ENCODE measurements around the gene HIP1R. TPM values are rescaled to one million over a fixed set of nuclear protein-coding genes. Genes with fewer than 3 reads are reported as not detected.

HIP1R gene
- total and polyA plus RNA-seq, 2 experiments from 2014 or later, result 7.6 to 16.3 TPM

DNA sequence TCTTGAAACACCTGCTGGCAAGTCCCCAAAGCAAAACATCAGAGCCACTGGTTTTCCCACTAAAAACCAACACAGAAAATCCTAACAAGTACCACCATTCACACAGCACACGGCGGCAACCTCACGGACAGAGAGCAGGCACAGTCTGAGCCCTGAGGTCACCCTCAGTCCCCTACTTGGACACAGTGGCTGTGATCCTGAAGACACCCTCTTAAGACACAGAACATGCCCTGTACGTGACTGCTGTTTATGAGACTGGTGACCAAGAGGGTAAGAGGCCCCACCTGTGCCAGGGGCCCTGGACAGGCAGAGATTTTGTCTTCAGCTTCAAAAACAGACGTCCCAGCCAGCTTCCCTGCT lies 29.6 kb downstream of the HIP1R start:
- H3K9ac ChIP-seq, result no peak overlapping the region
- H3K4me2 ChIP-seq (ENCODE audit: unreplicated experiment), result no peak overlapping the region
- 80 to 88% methylated on average over 5 of the region's 5 CpGs for WGBS, 2 experiments (ENCODE audit: low coverage in 1 of 2, low lambda C conversion rate in 2 of 2, missing lambda C conversion rate in 2 of 2)
- no peak overlapping the region for H3K27ac ChIP-seq
- DNase-seq, result no peak
- no peaks in the 10 kb centered on the region for H4K20me1 ChIP-seq (ENCODE audit: insufficient read depth)
- H3K9me2 ChIP-seq (ENCODE audit: insufficient read depth), result no peaks in the 10 kb centered on the region
- peaks cover 3% of the 10 kb centered on the region; the same call in 1 of the 2 replicates for H3F3A ChIP-seq (ENCODE audit: insufficient read depth)
- H3K36me3 ChIP-seq (ENCODE audit: low read depth), result peaks cover 19% of the 10 kb centered on the region; the same call in 1 of the 2 replicates
- peaks cover 12% of the 10 kb centered on the region for H3K79me2 ChIP-seq (ENCODE audit: insufficient read depth)
- in situ Hi-C loops (cut with MboI), result loop anchor here (25.0 kb wide), 1 partner anchor 372 kb away; the partner anchor contains the start of genes MPHOSPH9 and MTRFR
- H3K4me3 ChIP-seq, result no peak overlapping the region
- no peak for TF ChIP-seq EZH2phosphoT487 (IDR thresholded peaks at IDR 0.05; ENCODE audit: insufficient read depth, low read depth)
- H3K27me3 ChIP-seq (replicated peaks; ENCODE audit: insufficient read depth), result no peaks in the 10 kb centered on the region
- H3K4me1 ChIP-seq (ENCODE audit: insufficient read depth), result no peaks in the 10 kb centered on the region
- H2AFZ ChIP-seq, result no peak overlapping the region
- H3K9me3 ChIP-seq (ENCODE audit: low read depth), result no peaks in the 10 kb centered on the region

DNA sequence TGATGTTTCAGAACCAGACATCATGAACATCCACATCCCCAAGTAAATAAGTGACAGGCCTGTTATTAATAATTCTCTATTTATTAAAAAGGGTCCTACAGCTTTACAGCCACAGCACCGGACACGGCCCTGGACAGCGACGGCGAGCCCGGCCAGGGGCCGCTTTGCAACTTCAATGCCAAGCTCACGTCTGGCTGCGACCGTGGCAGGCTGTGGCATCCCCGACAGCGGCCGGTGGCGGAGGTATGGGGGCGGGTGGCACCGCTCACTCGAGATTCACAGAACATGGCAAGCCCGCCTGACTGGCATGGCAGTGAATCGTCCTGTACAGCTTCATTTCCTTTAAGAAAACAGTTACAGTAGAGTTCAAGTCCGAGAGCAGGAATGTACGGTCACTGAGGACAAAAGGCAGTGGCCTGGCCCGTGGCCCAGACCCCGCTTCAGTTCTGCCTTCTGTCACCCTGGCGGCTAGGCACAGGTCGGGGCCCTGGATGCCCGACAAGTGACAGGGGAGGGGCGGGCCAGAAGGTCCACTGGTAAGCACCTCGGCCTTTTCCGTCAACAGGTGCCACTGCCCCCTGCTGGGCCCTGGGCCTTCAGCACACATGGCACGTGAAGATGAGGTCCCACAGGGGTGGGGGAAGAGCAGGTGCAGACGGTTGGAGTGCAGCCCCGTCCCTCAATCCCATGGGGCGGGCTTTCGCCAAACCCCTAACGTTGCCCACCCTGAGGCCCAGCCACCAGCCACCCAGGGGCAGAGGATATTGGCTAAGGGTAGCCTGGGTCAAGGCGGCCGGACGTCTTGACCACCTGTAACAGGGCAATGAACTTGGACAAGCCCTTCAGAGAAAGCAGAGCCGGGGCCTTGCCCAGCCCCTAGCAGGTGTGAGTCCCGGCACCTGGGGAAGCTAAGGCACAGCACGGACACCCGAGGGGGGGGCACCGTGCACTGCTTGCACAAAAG lies 30.3 kb downstream of the HIP1R start:
- Histone ChIP-seq H3K4me1 (ENCODE audit: insufficient read depth) (peaks cover 1% of the 10 kb centered on the region), H3K9ac (no peak overlapping the region), H3F3A (ENCODE audit: insufficient read depth) (peaks cover 6% of the 10 kb centered on the region; the same call in 1 of the 2 replicates), H3K27ac (no peak overlapping the region), H3K36me3 (ENCODE audit: low read depth) (peaks cover 24% of the 10 kb centered on the region; the same call in 1 of the 2 replicates), H2AFZ (no peak overlapping the region), H3K4me2 (ENCODE audit: unreplicated experiment) (no peak overlapping the region), H3K9me3 (ENCODE audit: low read depth) (no peaks in the 10 kb centered on the region), H3K4me3 (no peak overlapping the region), H3K27me3 (replicated peaks; ENCODE audit: insufficient read depth) (no peaks in the 10 kb centered on the region), H3K9me2 (ENCODE audit: insufficient read depth) (no peaks in the 10 kb centered on the region), H3K79me2 (ENCODE audit: insufficient read depth) (peaks cover 19% of the 10 kb centered on the region), H4K20me1 (ENCODE audit: insufficient read depth) (no peaks in the 10 kb centered on the region)
- TF ChIP-seq EZH2 (IDR thresholded peaks at IDR 0.05; ENCODE audit: insufficient read depth, poor library complexity, severe bottlenecking) (no peak), EZH2phosphoT487 (IDR thresholded peaks at IDR 0.05; ENCODE audit: insufficient read depth, low read depth) (no peak)
- WGBS, 2 experiments (ENCODE audit: low coverage in 1 of 2, low lambda C conversion rate in 2 of 2, missing lambda C conversion rate in 2 of 2), result 89 to 91% methylated on average over 39 to 43 of the region's 43 CpGs
- in situ Hi-C loops (cut with MboI), result loop anchor here (25.0 kb wide), 1 partner anchor 372 kb away; the partner anchor contains the start of genes MPHOSPH9 and MTRFR
- DNase-seq, result peak; percentile 38

DNA sequence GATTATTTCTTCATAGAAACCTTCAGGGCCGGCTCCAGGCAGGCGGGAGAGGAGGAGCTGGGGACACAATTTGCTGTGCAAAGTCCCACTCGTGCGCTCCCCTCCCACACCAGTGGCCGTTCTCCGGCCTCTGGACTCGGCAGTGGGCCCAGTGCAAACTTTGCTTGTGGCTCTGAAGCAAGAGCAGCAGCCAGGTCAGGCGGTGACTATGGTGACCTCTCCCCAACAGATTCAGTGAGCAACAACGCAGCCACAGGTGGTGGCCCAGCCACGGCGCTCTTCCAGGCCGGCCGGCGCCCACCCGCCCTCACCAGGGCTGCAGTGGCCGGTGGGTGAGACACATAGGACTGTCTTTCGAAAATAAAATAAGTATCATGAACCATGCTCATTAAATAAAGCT lies 31.1 kb downstream of the HIP1R start:
- Histone ChIP-seq H3K79me2 (ENCODE audit: insufficient read depth) (peaks cover 27% of the 10 kb centered on the region), H3K4me3 (no peak overlapping the region), H3K36me3 (ENCODE audit: low read depth) (peaks cover 25% of the 10 kb centered on the region; the same call in 1 of the 2 replicates), H3K9me3 (ENCODE audit: low read depth) (no peaks in the 10 kb centered on the region), H3K4me1 (ENCODE audit: insufficient read depth) (peaks cover 9% of the 10 kb centered on the region), H3K9me2 (ENCODE audit: insufficient read depth) (no peaks in the 10 kb centered on the region), H2AFZ (no peak overlapping the region), H3K27ac (no peak overlapping the region), H3K4me2 (ENCODE audit: unreplicated experiment) (no peak overlapping the region), H3F3A (ENCODE audit: insufficient read depth) (peaks cover 13% of the 10 kb centered on the region; the same call in 1 of the 2 replicates), H3K9ac (no peak overlapping the region), H4K20me1 (ENCODE audit: insufficient read depth) (no peaks in the 10 kb centered on the region), H3K27me3 (replicated peaks; ENCODE audit: insufficient read depth) (no peaks in the 10 kb centered on the region)
- in situ Hi-C loops (cut with MboI), result loop anchor here (25.0 kb wide), 1 partner anchor 371 kb away; the partner anchor contains the start of genes MPHOSPH9 and MTRFR
- TF ChIP-seq EZH2phosphoT487 (IDR thresholded peaks at IDR 0.05; ENCODE audit: insufficient read depth, low read depth) (no peak), EZH2 (IDR thresholded peaks at IDR 0.05; ENCODE audit: insufficient read depth, poor library complexity, severe bottlenecking) (no peak)
- WGBS, 2 experiments (ENCODE audit: low coverage in 1 of 2, low lambda C conversion rate in 2 of 2, missing lambda C conversion rate in 2 of 2), result 89 to 92% methylated on average over 14 to 17 of the region's 17 CpGs
- DNase-seq, result no peak

DNA sequence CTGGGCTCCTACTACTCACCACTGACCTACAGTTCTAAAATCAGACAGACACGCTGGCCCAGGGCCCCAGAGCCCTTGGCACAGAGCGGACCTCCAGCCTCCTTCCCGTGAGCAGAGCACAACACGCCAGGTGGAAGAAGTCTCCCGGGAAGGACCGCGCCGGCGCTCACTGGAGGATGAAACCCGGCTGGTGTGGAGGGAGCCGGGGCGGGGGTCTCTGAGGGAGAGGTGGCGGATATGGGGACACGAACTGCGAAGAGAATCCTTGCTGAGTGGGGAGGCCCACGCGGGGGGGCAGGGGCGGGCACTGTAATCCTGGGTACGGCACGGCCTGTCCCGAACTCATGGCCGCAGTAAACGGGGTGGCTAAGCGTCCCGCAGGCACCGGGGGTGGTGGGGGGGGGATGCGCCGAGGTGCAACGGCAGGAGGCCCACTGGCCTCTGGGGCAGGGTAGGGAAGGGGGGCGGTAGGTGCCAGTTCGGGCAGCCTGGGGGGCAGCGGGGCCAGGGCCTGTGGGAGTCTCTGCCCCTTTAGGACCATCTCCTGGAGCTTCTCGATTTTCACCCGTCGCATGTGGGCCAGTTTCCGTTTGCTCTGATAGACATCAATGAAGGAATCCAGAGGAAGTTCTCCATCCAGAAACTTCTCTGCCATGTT lies 31.8 kb downstream of the HIP1R start:
- WGBS, 2 experiments (ENCODE audit: low coverage in 1 of 2, low lambda C conversion rate in 2 of 2, missing lambda C conversion rate in 2 of 2), result 92 to 95% methylated on average over 17 to 36 of the region's 36 CpGs
- no peak overlapping the region for H3K9ac ChIP-seq
- no peak overlapping the region for H2AFZ ChIP-seq
- H3K36me3 ChIP-seq (ENCODE audit: low read depth), result peaks cover 25% of the 10 kb centered on the region; the same call in 1 of the 2 replicates
- H3K79me2 ChIP-seq (ENCODE audit: insufficient read depth), result peaks cover 32% of the 10 kb centered on the region
- H3K4me1 ChIP-seq (ENCODE audit: insufficient read depth), result peaks cover 12% of the 10 kb centered on the region
- in situ Hi-C loops (cut with MboI), result loop anchor here (25.0 kb wide), 1 partner anchor 370 kb away; the partner anchor contains the start of genes MPHOSPH9 and MTRFR
- H3K4me3 ChIP-seq, result no peak overlapping the region
- no peak overlapping the region for H3K27ac ChIP-seq
- H3F3A ChIP-seq (ENCODE audit: insufficient read depth), result peaks cover 19% of the 10 kb centered on the region; the same call in 1 of the 2 replicates
- H3K27me3 ChIP-seq (replicated peaks; ENCODE audit: insufficient read depth), result no peaks in the 10 kb centered on the region
- no peaks in the 10 kb centered on the region for H4K20me1 ChIP-seq (ENCODE audit: insufficient read depth)
- no peaks in the 10 kb centered on the region for H3K9me2 ChIP-seq (ENCODE audit: insufficient read depth)
- H3K4me2 ChIP-seq (ENCODE audit: unreplicated experiment), result no peak overlapping the region
- DNase-seq, result no peak
- H3K9me3 ChIP-seq (ENCODE audit: low read depth), result no peaks in the 10 kb centered on the region
- TF ChIP-seq EZH2 (IDR thresholded peaks at IDR 0.05; ENCODE audit: insufficient read depth, poor library complexity, severe bottlenecking) (no peak), EZH2phosphoT487 (IDR thresholded peaks at IDR 0.05; ENCODE audit: insufficient read depth, low read depth) (no peak)

Data from GM23248 (cell line).